Measurements from ENCODE around the gene ACSF3.
"Not testable (repeated sequence)": the region's sequence is repeated elsewhere in the genome, so short reads cannot be mapped to it uniquely, and the experiment has no call there.

Gene ACSF3

DNA sequence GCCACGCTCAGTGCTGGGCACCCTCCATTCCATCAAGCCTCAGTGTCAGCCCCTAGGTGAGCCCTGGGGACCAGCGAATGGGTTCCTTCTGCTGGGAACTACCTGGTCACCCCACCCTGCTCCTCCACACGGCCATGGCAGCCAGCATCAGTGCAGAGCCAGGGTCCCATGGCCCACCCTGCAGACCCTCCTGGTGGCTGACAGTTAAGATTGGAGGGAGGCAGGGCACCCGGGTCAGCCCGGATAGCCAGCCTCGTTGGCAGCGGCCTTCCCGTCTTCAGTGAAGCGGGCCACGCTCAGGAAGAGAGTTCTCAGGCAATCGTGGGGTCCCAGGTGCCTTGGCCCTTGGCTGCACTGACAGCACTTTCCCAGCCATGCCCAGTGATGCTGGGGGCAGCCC, 37.1 kb upstream of the ACSF3 start:
- DNase-seq: no peak

DNA sequence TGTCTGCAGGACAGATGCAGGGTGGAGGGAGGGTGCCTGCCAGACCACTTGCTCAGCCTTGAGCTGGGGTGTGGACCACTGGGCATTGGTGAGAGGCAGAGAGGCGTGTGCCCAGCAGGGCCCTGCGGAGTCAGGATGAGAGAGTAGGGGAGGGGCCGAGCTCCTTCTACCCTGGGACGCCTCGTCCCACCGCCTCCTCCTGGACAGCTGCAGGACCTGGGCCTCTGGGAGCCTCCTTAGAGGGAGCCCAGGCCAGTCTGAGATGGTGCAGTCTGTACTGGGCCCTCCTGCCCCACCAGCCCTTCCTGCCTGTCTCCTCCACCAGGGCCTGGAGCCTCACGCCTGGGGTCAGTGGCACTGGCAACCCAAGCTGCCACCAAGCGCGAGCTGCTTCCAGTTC, 35.9 kb upstream of the ACSF3 start:
- no peak for DNase-seq

DNA sequence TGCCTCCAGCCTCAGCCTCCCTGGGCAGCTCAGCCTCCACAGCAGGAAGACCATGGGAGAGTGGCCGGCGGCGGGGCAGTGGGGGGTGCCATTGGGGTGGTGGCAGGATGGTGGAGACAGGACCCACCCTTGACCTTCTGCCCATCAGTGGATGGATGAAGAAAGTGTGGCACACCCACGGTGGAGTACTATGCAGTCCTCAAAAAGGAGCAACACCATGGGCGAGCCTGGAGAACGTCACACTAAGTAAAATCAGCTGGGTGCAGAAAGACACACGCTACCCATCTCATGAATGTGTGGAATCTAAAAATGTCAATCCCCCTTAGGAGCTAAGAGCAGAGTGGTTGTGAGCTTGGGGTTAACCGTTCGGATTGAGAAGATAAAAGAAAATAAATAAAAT, 34.8 kb upstream of the ACSF3 start:
- DNase-seq: no peak

GRCh38 chr16:89060207-89060794, 33.4 kb upstream of the ACSF3 start:
- no peak for DNase-seq

DNA sequence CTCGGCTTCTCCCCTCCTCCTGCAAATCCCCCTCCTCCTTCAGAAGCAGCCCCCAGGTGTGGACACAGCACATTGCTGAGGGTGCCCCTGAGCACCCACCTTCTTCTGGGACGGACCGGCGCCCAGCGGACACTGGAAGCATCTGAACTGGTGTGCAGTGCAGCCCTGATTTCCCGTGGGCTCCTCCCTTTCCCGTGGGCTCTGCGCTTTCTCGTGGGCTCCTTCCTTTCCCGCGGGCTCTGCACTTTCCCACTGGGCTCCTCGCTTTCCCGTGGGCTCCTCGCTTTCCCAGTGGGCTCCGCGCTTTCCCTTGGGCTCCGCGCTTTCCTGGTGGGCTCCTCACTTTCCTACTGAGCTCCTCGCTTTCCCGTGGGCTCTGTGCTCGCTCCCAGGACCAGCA, 32.6 kb upstream of the ACSF3 start:
- DNase-seq: no peak

GRCh38 chr16:89061590-89062380, 31.9 kb upstream of the ACSF3 start:
- no peak for DNase-seq

DNA sequence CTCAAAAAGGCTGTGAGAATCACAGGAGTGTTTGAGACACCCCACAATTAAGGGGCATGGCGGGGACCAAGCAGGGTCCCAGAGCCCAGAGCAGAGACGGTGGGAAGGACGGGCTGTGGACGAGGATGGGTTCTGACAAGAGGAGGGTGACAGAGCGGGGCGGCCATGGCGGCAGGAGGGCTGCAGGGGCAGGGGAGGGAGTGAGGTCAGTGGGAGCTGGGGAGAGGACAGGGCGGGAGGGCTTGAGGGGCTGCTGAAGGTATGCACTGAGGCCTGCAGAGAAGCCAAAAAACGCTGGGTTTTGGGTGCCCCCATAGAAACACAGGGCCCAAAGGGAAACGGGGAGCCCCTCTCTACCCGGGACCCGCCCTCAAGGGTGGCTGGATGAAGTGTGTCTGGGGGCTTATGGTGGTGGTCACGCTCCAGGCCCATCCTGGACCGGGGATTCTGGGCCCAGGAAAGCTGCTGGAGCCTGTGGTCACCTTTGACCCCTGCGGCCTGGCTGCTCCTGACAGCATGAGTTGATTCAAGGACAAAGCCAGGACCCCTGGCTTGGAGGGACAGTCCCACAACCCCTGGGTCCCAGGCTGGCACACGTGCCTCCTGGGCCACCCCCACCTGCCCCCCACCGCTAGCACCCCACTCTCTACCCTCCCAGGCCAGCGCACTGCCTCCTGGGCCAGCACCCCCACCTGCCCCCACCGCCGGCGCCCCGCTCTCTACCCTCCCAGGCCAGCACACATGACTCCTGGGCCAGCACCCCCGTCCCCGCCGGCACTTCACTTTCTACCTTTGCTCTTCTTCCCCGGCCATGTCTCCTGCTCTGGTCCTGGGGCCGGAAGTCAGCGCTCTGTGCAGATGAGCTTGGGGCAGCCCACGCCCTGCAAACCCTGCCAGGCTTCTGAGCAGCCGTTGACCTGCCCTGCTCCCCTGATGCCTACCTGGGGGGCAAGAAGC, 31.0 kb upstream of the ACSF3 start:
- DNase-seq: no peak

GRCh38 chr16:89063768-89064320, 29.8 kb upstream of the ACSF3 start:
- no peak for DNase-seq

DNA sequence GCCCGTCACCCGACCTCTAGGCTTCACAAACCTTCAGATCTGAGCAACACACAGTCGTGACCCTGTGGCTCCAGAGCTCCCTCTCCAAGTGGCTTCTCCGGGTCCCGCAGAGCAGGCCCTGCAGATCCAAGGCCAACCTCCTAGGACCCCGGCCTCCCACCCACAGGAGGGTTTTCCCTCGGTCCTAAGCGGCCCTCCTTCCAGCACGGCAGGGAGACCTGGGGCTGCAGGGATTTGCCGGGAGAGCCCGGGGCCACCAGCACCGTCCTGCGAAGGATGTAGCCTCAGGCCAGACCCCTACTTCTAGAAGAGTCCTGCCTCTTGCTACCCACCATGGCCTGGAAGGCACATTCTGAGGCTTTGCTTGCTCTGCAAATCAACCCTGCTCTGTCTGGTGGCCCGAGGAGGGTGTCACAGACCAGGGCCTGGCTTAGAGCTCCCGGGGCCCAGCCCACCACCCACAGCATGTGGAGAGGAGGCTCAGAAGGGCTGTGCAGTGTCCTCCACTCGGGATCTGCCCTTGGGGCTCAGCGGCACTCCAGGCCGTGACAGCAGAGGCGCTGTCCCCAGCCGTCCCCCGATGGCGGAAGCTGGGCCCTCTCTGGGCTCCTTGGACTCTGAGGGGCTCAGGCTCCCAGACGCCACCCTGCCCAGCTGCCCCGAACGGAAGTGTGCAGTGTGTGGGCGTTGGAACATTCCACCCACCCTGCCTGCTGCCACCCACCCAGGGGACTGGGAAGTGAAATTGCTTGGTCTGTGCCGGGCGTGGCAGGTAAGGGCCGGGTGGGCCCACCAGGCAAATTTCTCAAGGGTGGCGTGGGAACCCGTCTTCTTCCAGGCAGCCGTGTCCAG, 28.8 kb upstream of the ACSF3 start:
- no peak for DNase-seq

- DNase-seq: no peak
Observed at GRCh38 chr16:89065458-89065822, 28.2 kb upstream of the ACSF3 start.

- no peak for DNase-seq
Observed at GRCh38 chr16:89066721-89067120, 26.9 kb upstream of the ACSF3 start.

- DNase-seq: no peak
Observed at GRCh38 chr16:89067677-89068443, 25.8 kb upstream of the ACSF3 start.

GRCh38 chr16:89068814-89069616, 24.6 kb upstream of the ACSF3 start:
- not testable (repeated sequence) for DNase-seq

- DNase-seq: no peak
Observed at GRCh38 chr16:89069920-89070319, 23.7 kb upstream of the ACSF3 start.

GRCh38 chr16:89070590-89070989, 23.1 kb upstream of the ACSF3 start:
- DNase-seq: no peak

DNA sequence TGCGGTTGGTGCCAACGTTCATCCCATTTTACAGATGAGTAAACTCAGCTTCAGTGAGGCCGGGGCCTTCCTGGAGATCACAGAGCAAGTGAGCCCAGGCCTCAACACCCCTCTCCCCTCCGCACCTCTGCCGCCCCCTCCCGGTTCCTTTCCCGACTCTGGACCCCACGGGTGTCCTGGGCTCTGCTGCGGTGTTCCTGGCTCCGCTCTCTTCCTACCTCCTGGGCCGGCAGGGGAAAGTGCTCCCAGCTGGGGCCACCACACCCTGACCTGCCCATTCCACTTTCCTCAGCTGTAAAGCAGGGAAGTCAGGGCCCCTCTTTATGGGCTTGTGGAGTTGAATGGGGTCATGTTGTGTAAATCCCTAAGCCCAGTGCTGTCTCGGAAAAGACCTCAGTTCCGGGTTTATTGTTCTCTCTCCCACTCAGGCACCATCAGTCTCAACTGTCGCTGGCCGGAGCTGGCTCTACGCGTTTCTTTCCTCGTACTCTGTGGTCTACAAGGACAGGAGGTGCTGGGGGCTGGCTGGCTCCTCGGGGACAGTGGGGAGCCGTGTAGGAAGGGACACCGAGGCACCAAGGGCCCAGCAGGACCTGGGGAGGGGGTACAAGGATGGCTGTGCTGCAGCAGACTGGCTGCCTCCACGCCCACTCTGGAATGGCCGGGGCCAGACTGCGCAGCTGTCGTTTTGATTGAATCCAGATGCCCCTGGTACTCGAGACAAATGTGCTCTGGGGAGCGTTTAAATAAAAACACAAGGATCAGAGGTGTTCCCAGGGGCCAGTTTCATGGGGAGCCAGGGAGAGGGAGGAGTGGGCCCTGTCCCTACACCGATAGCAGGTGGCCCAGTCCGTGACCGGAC, 21.7 kb upstream of the ACSF3 start:
- no peak for DNase-seq

DNA sequence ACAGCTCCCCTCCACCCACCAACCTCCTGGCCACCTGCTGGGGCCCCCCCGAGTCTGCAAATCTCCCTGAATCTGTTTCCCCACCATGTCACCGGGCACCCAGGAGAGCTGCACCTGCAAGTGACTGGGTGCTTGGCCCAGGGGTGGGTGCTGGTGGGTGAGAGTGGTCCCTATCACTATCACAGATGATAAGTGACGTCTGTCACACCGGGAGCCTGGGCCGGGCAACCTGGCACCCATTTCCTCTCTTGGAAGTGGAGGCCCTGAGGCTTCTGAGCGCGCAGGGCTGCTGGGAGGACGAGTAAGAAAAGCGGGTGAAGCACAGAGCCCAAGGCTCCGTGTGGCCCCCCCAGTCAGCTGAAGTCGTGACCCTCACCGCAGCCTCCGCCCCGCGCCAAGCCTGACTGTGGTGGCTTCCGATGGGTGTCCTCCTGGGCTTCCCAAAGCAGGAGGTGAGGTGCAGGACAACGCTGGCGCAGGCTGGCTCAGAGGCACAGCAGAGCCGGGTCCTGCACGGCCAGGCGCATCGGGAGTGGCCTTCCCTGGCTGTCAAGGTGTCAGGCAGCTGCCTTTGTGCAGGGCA, 21.0 kb upstream of the ACSF3 start:
- no peak for DNase-seq

DNA sequence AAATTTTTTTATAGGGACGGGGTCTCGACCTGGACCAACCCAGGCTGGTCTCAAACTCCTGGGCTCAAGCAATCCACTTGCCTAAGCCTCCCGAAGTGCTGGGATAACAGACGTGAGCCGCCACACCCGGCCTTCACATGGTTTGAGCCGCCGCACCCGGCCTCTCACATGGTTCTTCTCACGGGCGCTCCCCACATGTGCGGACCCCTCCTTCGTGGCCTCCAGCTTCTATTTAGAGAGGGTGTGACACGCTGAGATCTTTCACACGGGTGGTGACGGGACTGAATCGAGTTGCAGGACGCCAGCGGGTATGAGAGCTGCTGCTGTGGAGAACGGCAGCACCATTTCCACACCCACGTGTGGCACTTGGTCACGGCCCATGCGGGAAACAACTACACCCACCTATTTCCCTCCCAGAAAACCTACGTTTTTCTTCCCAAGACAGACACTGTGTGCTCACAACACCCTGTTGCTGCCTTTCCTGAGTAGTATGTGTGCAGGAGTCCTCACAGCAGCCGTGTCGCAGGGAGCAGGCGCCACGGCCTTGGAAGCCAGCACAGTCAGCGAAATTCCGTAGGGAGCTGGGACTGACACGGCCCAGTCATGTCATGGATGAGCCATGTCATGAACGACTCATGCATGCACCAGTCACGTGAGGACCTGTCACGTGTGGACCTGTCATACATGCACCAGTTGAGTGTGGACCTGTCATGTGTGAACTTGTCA, 20.1 kb upstream of the ACSF3 start:
- no peak for DNase-seq

All from DMS79 (cell line).